Thoracic aorta (tissue), 2 donors: ENCODE data around the gene HSD11B1L. TPM values are rescaled to one million over a fixed set of nuclear protein-coding genes. Genes with fewer than 3 reads are reported as not detected.

Experiments used
- ATAC-seq: fragments of 150-250 bp; one replicate; pipeline ENCODE4 v1.8.0; 2017; ENCODE audit warnings: low read depth; ENCODE audit not compliant: insufficient number of reproducible peaks, low FRiP score
- DNase-seq: peaks from one replicate; pipeline ENCODE4 v3.0.0-alpha.2; 2020; ENCODE audit warnings: low spot score
- H3K27ac ChIP-seq, 2 donors: fragments of 200-600 bp; sonication (generic); 1 replicate in 1 of 2; 2 replicates in 1 of 2; pipeline ENCODE4 v1.5.1; 2016; ENCODE audit warnings: mild to moderate bottlenecking in 2 of 2, moderate library complexity in 2 of 2
- H3K27me3 ChIP-seq: fragments of 200-600 bp; sonication (generic); replicated peaks from 2 replicates; pipeline ENCODE4 v1.6.0; 2016; ENCODE audit warnings: mild to moderate bottlenecking; ENCODE audit not compliant: insufficient read depth
- H3K36me3 ChIP-seq: fragments of 200-600 bp; sonication (generic); one replicate; pipeline ENCODE4 v1.5.1; 2016
- H3K4me1 ChIP-seq, 2 donors: fragments of 200-600 bp; sonication (generic); 1 replicate in 1 of 2; 2 replicates in 1 of 2; pipeline versions ENCODE4 v1.5.1 to v1.6.0; 2016; ENCODE audit warnings: low read depth in 2 of 2, mild to moderate bottlenecking in 1 of 2; ENCODE audit not compliant: control insufficient read depth in 1 of 2
- H3K4me3 ChIP-seq: fragments of 200-600 bp; sonication (generic); 2 replicates; pipeline ENCODE4 v1.5.1; 2016; ENCODE audit warnings: mild to moderate bottlenecking
- H3K9me3 ChIP-seq: fragments of 200-600 bp; sonication (generic); 2 replicates; pipeline ENCODE4 v1.5.1; 2016
- CTCF ChIP-seq: fragments of 200-600 bp; sonication (generic); IDR thresholded peaks from one replicate; pipeline ENCODE4 v1.5.1; 2019; ENCODE audit warnings: antibody characterized with exemption
- total RNA-seq, 2 donors: library from RNA; depleted of rRNA; stranded (reverse); fragments of >200 nt; gene quantifications; one replicate each; pipeline versions ENCODE4 v1.1.0 to v1.2.3, GENCODE V29; 2016

Gene HSD11B1L
- total RNA-seq, 2 donors from 2014 or later: 7.5 to 11.6 TPM

GRCh38 chr19:5672708-5673459, 7.9 kb upstream of the HSD11B1L start:
- H3K4me1 ChIP-seq: no peaks in the 10 kb centered on the region
- no peak for ATAC-seq
- TF ChIP-seq CTCF: no peak

DNA sequence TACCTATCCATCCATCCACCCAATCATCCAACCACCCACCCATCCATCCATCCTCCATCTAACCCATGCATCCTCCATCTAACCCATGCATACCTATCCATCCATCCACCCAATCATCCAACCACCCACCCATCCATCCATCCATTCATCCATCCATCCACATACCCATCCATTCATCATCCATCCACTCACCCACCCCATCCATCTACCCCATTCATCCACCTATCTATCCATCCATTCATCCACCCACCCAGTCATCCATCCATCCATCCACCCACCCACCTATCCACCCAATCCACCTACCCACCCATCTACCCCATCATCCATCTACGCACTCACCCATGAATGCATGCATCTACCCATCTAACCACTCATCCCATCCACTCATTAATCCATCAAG, 7.1 kb upstream of the HSD11B1L start:
- no peak overlapping the region for H3K4me3 ChIP-seq
- ATAC-seq: no peak
- no peak for TF ChIP-seq CTCF

More at GRCh38 chr19:5672708-5673459, 7.9 kb upstream of the HSD11B1L start:
- H3K36me3 ChIP-seq: peaks cover 16% of the 10 kb centered on the region
- no peaks in the 10 kb centered on the region for H3K27me3 ChIP-seq
- no peak overlapping the region for H3K4me3 ChIP-seq
- no peaks in the 10 kb centered on the region for H3K9me3 ChIP-seq
- no peak overlapping the region for H3K27ac ChIP-seq
- DNase-seq: no peak

GRCh38 chr19:5674714-5675113, 6.1 kb upstream of the HSD11B1L start:
- Histone ChIP-seq H3K27me3 (no peaks in the 10 kb centered on the region), H3K9me3 (no peaks in the 10 kb centered on the region), H3K4me1 (peaks cover 8 to 10% of the 10 kb centered on the region in 2 donors), H3K36me3 (peaks cover 7% of the 10 kb centered on the region), H3K4me3 (no peak overlapping the region), H3K27ac (no peak overlapping the region)
- ATAC-seq (no peak), DNase-seq (no peak)
- TF ChIP-seq CTCF: no peak

More for the DNA sequence above, 7.1 kb upstream of the HSD11B1L start:
- no peak overlapping the region for H3K27ac ChIP-seq
- H3K36me3 ChIP-seq: peaks cover 17% of the 10 kb centered on the region
- no peaks in the 10 kb centered on the region for H3K9me3 ChIP-seq
- H3K27me3 ChIP-seq: no peaks in the 10 kb centered on the region
- no peaks in the 10 kb centered on the region for H3K4me1 ChIP-seq
- no peak for DNase-seq

DNA sequence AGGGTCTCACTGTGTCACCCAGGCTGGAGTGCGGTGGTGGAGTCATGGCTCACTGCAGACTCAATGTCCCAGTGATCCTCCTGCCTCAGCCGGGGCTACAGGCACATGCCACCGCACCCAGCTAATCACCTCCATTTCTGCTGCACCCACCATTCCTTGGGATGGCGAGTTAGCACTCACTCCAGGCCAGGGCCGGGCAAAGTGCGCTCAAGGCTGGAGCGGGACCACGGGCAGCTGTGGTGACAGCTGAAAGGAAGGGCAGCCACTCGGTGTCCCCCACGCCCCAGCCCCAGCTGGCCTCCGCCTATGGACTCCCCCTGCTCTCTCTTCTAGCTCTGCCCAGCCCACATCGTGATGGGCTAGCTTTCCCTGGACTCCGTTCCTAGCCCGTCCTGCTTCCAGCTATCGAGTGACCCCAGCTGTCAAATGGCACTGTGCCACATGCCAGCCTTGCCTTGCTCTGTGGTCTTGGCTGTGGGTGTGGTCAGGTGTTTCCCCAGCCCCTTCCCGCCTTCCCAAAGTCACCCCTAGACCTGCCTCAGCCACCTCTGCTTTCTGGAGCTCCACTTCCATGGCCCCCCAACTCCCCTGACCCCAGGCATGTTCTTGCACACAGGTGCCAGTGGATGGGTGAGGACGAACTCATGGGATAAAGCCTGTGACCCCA, 4.6 kb upstream of the HSD11B1L start:
- no peak for DNase-seq
- no peak for TF ChIP-seq CTCF
- Histone ChIP-seq H3K27me3 (no peaks in the 10 kb centered on the region), H3K36me3 (peaks cover 5% of the 10 kb centered on the region), H3K4me3 (no peak overlapping the region), H3K27ac (no peak overlapping the region), H3K9me3 (no peaks in the 10 kb centered on the region), H3K4me1 (peaks cover 8 to 16% of the 10 kb centered on the region in 2 donors)
- no peak for ATAC-seq

- Histone ChIP-seq H3K27ac (no peak overlapping the region), H3K9me3 (no peaks in the 10 kb centered on the region), H3K36me3 (peaks cover 5% of the 10 kb centered on the region), H3K4me3 (no peak overlapping the region), H3K27me3 (no peaks in the 10 kb centered on the region), H3K4me1 (peaks cover 8 to 18% of the 10 kb centered on the region in 2 donors)
- ATAC-seq (no peak), DNase-seq (no peak)
- no peak for TF ChIP-seq CTCF
These were observed 4.1 kb upstream of the HSD11B1L start for GRCh38 chr19:5676772-5677105.
